ENCODE results near the gene PSMB1.

GRCh38 chr6:170514908-170515307 lies 38.2 kb downstream of the PSMB1 start:
- no peak for TF ChIP-seq POLR2A (IDR thresholded peaks at IDR 0.05)
- TF ChIP-seq, protein P1, sequence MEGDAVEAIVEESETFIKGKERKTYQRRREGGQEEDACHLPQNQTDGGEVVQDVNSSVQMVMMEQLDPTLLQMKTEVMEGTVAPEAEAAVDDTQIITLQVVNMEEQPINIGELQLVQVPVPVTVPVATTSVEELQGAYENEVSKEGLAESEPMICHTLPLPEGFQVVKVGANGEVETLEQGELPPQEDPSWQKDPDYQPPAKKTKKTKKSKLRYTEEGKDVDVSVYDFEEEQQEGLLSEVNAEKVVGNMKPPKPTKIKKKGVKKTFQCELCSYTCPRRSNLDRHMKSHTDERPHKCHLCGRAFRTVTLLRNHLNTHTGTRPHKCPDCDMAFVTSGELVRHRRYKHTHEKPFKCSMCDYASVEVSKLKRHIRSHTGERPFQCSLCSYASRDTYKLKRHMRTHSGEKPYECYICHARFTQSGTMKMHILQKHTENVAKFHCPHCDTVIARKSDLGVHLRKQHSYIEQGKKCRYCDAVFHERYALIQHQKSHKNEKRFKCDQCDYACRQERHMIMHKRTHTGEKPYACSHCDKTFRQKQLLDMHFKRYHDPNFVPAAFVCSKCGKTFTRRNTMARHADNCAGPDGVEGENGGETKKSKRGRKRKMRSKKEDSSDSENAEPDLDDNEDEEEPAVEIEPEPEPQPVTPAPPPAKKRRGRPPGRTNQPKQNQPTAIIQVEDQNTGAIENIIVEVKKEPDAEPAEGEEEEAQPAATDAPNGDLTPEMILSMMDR (IDR thresholded peaks at IDR 0.05 in 4 of 5, conservative IDR thresholded peaks at IDR 0.05 in 1 of 5) = no peak
